ENCODE measurements around the gene NR6A1. TPM values are rescaled to one million over a fixed set of nuclear protein-coding genes. Genes with fewer than 3 reads are reported as not detected.

Gene NR6A1
- total and polyA plus RNA-seq, 2 experiments from 2014 or later = 44.2 to 139 TPM

DNA sequence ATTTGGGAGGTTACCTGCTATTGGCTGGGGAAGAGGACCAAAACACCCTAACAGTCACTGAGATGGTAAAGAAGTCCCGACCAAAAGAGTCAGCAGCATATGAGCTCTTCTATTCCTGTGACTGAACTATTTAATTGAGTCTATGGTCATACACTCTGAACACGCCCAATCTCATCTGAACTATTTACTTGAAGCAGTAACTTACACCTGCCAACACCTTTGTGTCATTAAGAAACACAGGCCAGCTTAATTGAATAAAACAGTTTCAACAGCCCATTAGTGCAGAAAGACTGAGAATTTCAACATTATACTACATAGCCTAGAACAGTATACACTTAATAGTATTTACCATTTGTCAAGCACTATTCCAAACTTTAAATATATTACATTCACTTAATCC lies 47.8 kb downstream of the NR6A1 start:
- TF ChIP-seq POLR2AphosphoS5 (IDR thresholded peaks at IDR 0.05; ENCODE audit: low read depth) = no peak
- TF ChIP-seq CREB1 (CRISPR knock-in tag; IDR thresholded peaks at IDR 0.05; ENCODE audit: low read depth) = no peak
- Histone ChIP-seq H4K20me1 (replicated peaks; ENCODE audit: insufficient read depth) (peaks cover 4% of the 10 kb centered on the region; the same call in 1 of the 2 replicates), H3K79me2 (replicated peaks; ENCODE audit: insufficient read depth) (0 out of 2 replicates have a peak, but pooled peaks cover 14% of the 10 kb centered on the region), H3K4me2 (no peak overlapping the region), H3K9me2 (ENCODE audit: insufficient read depth) (no peaks in the 10 kb centered on the region), H3K4me3 (no peak overlapping the region), H3K4me1 (ENCODE audit: insufficient read depth) (peaks cover 9% of the 10 kb centered on the region), H3K27me3 (ENCODE audit: insufficient read depth) (no peaks in the 10 kb centered on the region), H3K27ac (ENCODE audit: low read depth) (no peak overlapping the region), H3K36me3 (ENCODE audit: insufficient read depth) (no peaks in the 10 kb centered on the region), H2AFZ (no peak overlapping the region), H3F3A (replicated peaks; ENCODE audit: low read depth) (no peaks in the 10 kb centered on the region)
- Mint-ChIP-seq H3K27ac (no peak overlapping the region), H3K36me3 (ENCODE audit: low read depth) (peaks cover 2% of the 10 kb centered on the region; the same call in 1 of the 3 replicates), H3K4me3 (no peak overlapping the region), H3K4me1 (peaks cover 38% of the 10 kb centered on the region), H3K9me3 (no peaks in the 10 kb centered on the region), H3K27me3 (ENCODE audit: insufficient read depth, low read depth, poor library complexity) (no peaks in the 10 kb centered on the region)
- DNase-seq (ENCODE audit: low spot score) (no peak), ATAC-seq (no peak)

GRCh38 chr9:124721109-124721906 lies 49.8 kb downstream of the NR6A1 start:
- Mint-ChIP-seq H3K4me1 (peaks cover 29% of the 10 kb centered on the region), H3K9me3 (no peaks in the 10 kb centered on the region), H3K27me3 (ENCODE audit: insufficient read depth, low read depth, poor library complexity) (no peaks in the 10 kb centered on the region), H3K27ac (peak overlapping the region; percentile 68), H3K4me3 (no peak overlapping the region), H3K36me3 (ENCODE audit: low read depth) (peaks cover 15% of the 10 kb centered on the region; the same call in 2 of the 3 replicates)
- H3K27ac ChIP-seq (ENCODE audit: low read depth) = peak overlapping the region; percentile 10; the same call in 1 of the 2 replicates
- H3K27me3 ChIP-seq (ENCODE audit: insufficient read depth) = no peaks in the 10 kb centered on the region
- ATAC-seq (peak; percentile 94), DNase-seq (ENCODE audit: low spot score) (peak; percentile 26)
- no peak overlapping the region for H2AFZ ChIP-seq
- H4K20me1 ChIP-seq (replicated peaks; ENCODE audit: insufficient read depth) = peaks cover 4% of the 10 kb centered on the region; the same call in 1 of the 2 replicates
- 0 out of 2 replicates have a peak overlapping the region, but pooled peaks have one; percentile 8 for H3K4me2 ChIP-seq
- H3K36me3 ChIP-seq (ENCODE audit: insufficient read depth) = no peaks in the 10 kb centered on the region
- peaks cover 14% of the 10 kb centered on the region; the same call in 1 of the 2 replicates for H3K79me2 ChIP-seq (replicated peaks; ENCODE audit: insufficient read depth)
- TF ChIP-seq STAT1 (IDR thresholded peaks at IDR 0.05; ENCODE audit: unreplicated experiment) (no peak), ZNF331 (CRISPR knock-in tag; IDR thresholded peaks at IDR 0.05; ENCODE audit: low read depth) (no peak), ZNF114 (CRISPR knock-in tag; IDR thresholded peaks at IDR 0.05) (no peak)
- TF ChIP-seq, protein P1, sequence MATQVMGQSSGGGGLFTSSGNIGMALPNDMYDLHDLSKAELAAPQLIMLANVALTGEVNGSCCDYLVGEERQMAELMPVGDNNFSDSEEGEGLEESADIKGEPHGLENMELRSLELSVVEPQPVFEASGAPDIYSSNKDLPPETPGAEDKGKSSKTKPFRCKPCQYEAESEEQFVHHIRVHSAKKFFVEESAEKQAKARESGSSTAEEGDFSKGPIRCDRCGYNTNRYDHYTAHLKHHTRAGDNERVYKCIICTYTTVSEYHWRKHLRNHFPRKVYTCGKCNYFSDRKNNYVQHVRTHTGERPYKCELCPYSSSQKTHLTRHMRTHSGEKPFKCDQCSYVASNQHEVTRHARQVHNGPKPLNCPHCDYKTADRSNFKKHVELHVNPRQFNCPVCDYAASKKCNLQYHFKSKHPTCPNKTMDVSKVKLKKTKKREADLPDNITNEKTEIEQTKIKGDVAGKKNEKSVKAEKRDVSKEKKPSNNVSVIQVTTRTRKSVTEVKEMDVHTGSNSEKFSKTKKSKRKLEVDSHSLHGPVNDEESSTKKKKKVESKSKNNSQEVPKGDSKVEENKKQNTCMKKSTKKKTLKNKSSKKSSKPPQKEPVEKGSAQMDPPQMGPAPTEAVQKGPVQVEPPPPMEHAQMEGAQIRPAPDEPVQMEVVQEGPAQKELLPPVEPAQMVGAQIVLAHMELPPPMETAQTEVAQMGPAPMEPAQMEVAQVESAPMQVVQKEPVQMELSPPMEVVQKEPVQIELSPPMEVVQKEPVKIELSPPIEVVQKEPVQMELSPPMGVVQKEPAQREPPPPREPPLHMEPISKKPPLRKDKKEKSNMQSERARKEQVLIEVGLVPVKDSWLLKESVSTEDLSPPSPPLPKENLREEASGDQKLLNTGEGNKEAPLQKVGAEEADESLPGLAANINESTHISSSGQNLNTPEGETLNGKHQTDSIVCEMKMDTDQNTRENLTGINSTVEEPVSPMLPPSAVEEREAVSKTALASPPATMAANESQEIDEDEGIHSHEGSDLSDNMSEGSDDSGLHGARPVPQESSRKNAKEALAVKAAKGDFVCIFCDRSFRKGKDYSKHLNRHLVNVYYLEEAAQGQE (IDR thresholded peaks at IDR 0.05; ENCODE audit: unreplicated experiment) = no peak
- peaks cover 9% of the 10 kb centered on the region for H3K4me1 ChIP-seq (ENCODE audit: insufficient read depth)
- no peak overlapping the region for H3K4me3 ChIP-seq
- H3K9me2 ChIP-seq (ENCODE audit: insufficient read depth) = no peaks in the 10 kb centered on the region
- no peaks in the 10 kb centered on the region for H3F3A ChIP-seq (replicated peaks; ENCODE audit: low read depth)
